ENCODE measurements around the gene CNTNAP2.

- TF ChIP-seq CTCF (IDR thresholded peaks at IDR 0.05): no peak
- no peak for TF ChIP-seq POLR2A (IDR thresholded peaks at IDR 0.05)
Observed at GRCh38 chr7:146864644-146865043, 748.0 kb downstream of the CNTNAP2 start.

Measured in heart left ventricle (tissue), 13 donors.